ENCODE measurements around the gene LAMA2.

DNA sequence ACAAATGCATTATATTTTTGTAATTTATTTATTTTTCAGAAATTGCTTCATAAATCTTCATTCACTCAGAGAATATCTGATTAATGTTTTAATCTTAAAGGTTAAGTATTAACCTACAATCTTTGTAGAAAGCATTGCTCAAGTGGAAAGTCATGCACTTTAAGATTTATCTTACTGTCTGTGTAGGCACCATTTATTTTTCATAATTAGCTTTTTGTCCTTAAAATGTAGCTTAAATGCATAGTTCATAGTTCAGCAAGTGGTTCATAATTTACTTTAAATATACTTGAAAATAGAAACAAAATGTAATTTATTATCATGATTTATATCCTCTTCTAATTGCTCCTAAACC lies 397.3 kb downstream of the LAMA2 start:
- TF ChIP-seq POLR2AphosphoS5 (IDR thresholded peaks at IDR 0.05; ENCODE audit: borderline replicate concordance, low read depth, low read length) (no peak), EZH2 (IDR thresholded peaks at IDR 0.05) (no peak), FOXP2 (optimal IDR thresholded peaks at IDR 0.05; ENCODE audit: control extremely low read depth, extremely low read length, insufficient read depth) (no peak)

Measured in SK-N-MC (cell line).